Right lobe of liver (tissue), 4 donors: ENCODE measurements around the gene DOCK10.

Experiments used
- POLR2A ChIP-seq: fragments of 450-650 bp; IDR thresholded peaks from one replicate; pipeline ENCODE4 v1.6.1; 2017; ENCODE audit warnings: antibody characterized with exemption, mild to moderate bottlenecking
- TF ChIP-seq, protein P1 (sequence below), 4 donors: fragments of 200-600 bp in 3 of 4; fragments of 450-650 bp in 1 of 4; IDR thresholded peaks; one replicate each; pipeline versions ENCODE4 v1.5.1 to v1.8.0; 2016 to 2022; ENCODE audit warnings: antibody characterized with exemption in 4 of 4, mild to moderate bottlenecking in 2 of 4
- donor health status: DM: no; HTN: no; CAD: no.
- donor health status: DM: no; HTN: no; CAD: no.
- donor health status: DM: no; HTN: yes; CAD: no.

GRCh38 chr2:224813578-224813977 is 228.7 kb downstream of the DOCK10 start:
- TF ChIP-seq, protein P1, sequence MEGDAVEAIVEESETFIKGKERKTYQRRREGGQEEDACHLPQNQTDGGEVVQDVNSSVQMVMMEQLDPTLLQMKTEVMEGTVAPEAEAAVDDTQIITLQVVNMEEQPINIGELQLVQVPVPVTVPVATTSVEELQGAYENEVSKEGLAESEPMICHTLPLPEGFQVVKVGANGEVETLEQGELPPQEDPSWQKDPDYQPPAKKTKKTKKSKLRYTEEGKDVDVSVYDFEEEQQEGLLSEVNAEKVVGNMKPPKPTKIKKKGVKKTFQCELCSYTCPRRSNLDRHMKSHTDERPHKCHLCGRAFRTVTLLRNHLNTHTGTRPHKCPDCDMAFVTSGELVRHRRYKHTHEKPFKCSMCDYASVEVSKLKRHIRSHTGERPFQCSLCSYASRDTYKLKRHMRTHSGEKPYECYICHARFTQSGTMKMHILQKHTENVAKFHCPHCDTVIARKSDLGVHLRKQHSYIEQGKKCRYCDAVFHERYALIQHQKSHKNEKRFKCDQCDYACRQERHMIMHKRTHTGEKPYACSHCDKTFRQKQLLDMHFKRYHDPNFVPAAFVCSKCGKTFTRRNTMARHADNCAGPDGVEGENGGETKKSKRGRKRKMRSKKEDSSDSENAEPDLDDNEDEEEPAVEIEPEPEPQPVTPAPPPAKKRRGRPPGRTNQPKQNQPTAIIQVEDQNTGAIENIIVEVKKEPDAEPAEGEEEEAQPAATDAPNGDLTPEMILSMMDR (IDR thresholded peaks at IDR 0.05) = no peak
- TF ChIP-seq POLR2A = no peak
